Lower leg skin (tissue), 4 donors: ENCODE data around the gene CDC34. TPM values are rescaled to one million over a fixed set of nuclear protein-coding genes. Genes with fewer than 3 reads are reported as not detected.

Source experiments
- DNase-seq, 2 donors: peaks; one replicate each; pipeline ENCODE4 v3.0.0-alpha.2; 2019; ENCODE audit warnings: low spot score in 2 of 2
- H3K4me3 ChIP-seq: fragments of 200-600 bp; sonication (generic); 2 replicates; pipeline ENCODE4 v1.5.1; 2017; ENCODE audit warnings: mild to moderate bottlenecking, low read depth; ENCODE audit not compliant: poor library complexity, severe bottlenecking
- CTCF ChIP-seq, 3 donors: fragments of 450-650 bp; IDR thresholded peaks; one replicate each; pipeline ENCODE4 v1.5.1; 2016; ENCODE audit warnings: antibody characterized with exemption in 3 of 3, mild to moderate bottlenecking in 3 of 3, moderate library complexity in 2 of 3
- POLR2A ChIP-seq, 2 donors: fragments of 450-650 bp; IDR thresholded peaks; one replicate each; pipeline ENCODE4 v1.6.1; 2016 to 2017; ENCODE audit warnings: antibody characterized with exemption in 2 of 2, mild to moderate bottlenecking in 1 of 2, moderate library complexity in 1 of 2
- WGBS, 2 donors: methylation state at CpG; one replicate each; pipeline ENCODE4 v1.1.5; 2018; 5-methylcytosine and 5-hydroxymethylcytosine counted together
- intact Hi-C: fragments of 100-400 bp; cut with DNase I; formaldehyde crosslinking; loops from one replicate; pipeline ENCODE4 v1.15.0; 2023; ENCODE audit warnings: low total_unique reads
- total RNA-seq, 4 donors: library from RNA; depleted of rRNA; stranded (reverse); fragments of >200 nt; gene quantifications; one replicate each; pipeline ENCODE4 v1.1.0, GENCODE V29; 2016

The CDC34 gene
- total RNA-seq, 4 donors from 2014 or later, result 129 to 214 (median 140) TPM

GRCh38 chr19:501646-502045 is 29.9 kb upstream of the CDC34 start:
- H3K4me3 ChIP-seq, result no peak overlapping the region
- intact Hi-C loops, result no loop called here
- WGBS, 2 donors, result 74 to 79% methylated on average over 17 of the region's 17 CpGs
- no peak for DNase-seq
- TF ChIP-seq CTCF (IDR thresholded peaks at IDR 0.05) (no peak), POLR2A (IDR thresholded peaks at IDR 0.05) (no peak)

- WGBS, 2 donors, result 90 to 95% methylated on average over 10 to 14 of the region's 14 CpGs
- DNase-seq, result no peak
- TF ChIP-seq CTCF (IDR thresholded peaks at IDR 0.05), result no peak
- TF ChIP-seq POLR2A (IDR thresholded peaks at IDR 0.05), result no peak
- H3K4me3 ChIP-seq, result no peak overlapping the region
- intact Hi-C loops, result no loop called here
Measured at GRCh38 chr19:504616-505015, 26.9 kb upstream of the CDC34 start.

GRCh38 chr19:506404-507285 is 24.9 kb upstream of the CDC34 start:
- 4% methylated on average over 42 to 47 of the region's 48 CpGs for WGBS, 2 donors
- peak in 1 of 3 donors; percentile 98 for TF ChIP-seq CTCF (IDR thresholded peaks at IDR 0.05)
- TF ChIP-seq POLR2A (IDR thresholded peaks at IDR 0.05), result no peak
- intact Hi-C loops, result no loop called here
- peak in 1 of 2 donors; percentile 99 for DNase-seq
- no peak overlapping the region for H3K4me3 ChIP-seq

GRCh38 chr19:507286-508203 is 24.0 kb upstream of the CDC34 start, which contains the start of gene TPGS1:
Gene TPGS1, plus strand, starts transcription at chr19:507497. Its CDS starts 10 bp downstream, at chr19:507507.
- TF ChIP-seq CTCF (IDR thresholded peaks at IDR 0.05) (no peak), POLR2A (IDR thresholded peaks at IDR 0.05) (no peak)
- WGBS, 2 donors, result 1 to 2% methylated on average over 25 to 53 of the region's 81 CpGs
- intact Hi-C loops, result no loop called here
- peak within 1 kb of the TSS; percentile 69 for H3K4me3 ChIP-seq
- DNase-seq, result peak; percentile 94 to 99

- DNase-seq, result no peak
- TF ChIP-seq CTCF (IDR thresholded peaks at IDR 0.05) (no peak), POLR2A (IDR thresholded peaks at IDR 0.05) (no peak)
- intact Hi-C loops, result no loop called here
- H3K4me3 ChIP-seq, result peak overlapping the region; percentile 69
- WGBS, 2 donors, result 56 to 57% methylated on average over 32 of the region's 32 CpGs
Measured at GRCh38 chr19:508204-509150, 23.1 kb upstream of the CDC34 start.
